ENCODE data around the gene VEGFA. TPM values are rescaled to one million over a fixed set of nuclear protein-coding genes. Genes with fewer than 3 reads are reported as not detected.
A peak's percentile ranks its signal among the peaks of the same experiment; 100 is the strongest.

VEGFA gene
- total RNA-seq, 2 donors from 2014 or later = 113 to 216 TPM

- H3K9me3 ChIP-seq = no peaks in the 10 kb centered on the region
- H3K4me3 ChIP-seq = no peak overlapping the region
- no peaks in the 10 kb centered on the region for H3K36me3 ChIP-seq
- intact Hi-C loops (cut with DNase I) = no loop called here
- no peaks in the 10 kb centered on the region for H3K27me3 ChIP-seq
- no peak overlapping the region for H3K9ac ChIP-seq (ENCODE audit: low read depth in 2 of 2, low read length in 2 of 2)
- H3K4me1 ChIP-seq = no peaks in the 10 kb centered on the region
- H3K27ac ChIP-seq = no peak overlapping the region
- no peak for DNase-seq
- TF ChIP-seq, protein P1, sequence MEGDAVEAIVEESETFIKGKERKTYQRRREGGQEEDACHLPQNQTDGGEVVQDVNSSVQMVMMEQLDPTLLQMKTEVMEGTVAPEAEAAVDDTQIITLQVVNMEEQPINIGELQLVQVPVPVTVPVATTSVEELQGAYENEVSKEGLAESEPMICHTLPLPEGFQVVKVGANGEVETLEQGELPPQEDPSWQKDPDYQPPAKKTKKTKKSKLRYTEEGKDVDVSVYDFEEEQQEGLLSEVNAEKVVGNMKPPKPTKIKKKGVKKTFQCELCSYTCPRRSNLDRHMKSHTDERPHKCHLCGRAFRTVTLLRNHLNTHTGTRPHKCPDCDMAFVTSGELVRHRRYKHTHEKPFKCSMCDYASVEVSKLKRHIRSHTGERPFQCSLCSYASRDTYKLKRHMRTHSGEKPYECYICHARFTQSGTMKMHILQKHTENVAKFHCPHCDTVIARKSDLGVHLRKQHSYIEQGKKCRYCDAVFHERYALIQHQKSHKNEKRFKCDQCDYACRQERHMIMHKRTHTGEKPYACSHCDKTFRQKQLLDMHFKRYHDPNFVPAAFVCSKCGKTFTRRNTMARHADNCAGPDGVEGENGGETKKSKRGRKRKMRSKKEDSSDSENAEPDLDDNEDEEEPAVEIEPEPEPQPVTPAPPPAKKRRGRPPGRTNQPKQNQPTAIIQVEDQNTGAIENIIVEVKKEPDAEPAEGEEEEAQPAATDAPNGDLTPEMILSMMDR (IDR thresholded peaks at IDR 0.05) = no peak
Measured at GRCh38 chr6:43730634-43731033, 39.4 kb upstream of the VEGFA start.

- TF ChIP-seq, protein P1 (IDR thresholded peaks at IDR 0.05) = no peak
- no peak for DNase-seq
- intact Hi-C loops (cut with DNase I) = no loop called here
- no peaks in the 10 kb centered on the region for H3K36me3 ChIP-seq
- no peaks in the 10 kb centered on the region for H3K4me1 ChIP-seq
- no peaks in the 10 kb centered on the region for H3K27me3 ChIP-seq
- no peaks in the 10 kb centered on the region for H3K9me3 ChIP-seq
- H3K9ac ChIP-seq (ENCODE audit: low read depth in 2 of 2, low read length in 2 of 2) = peak overlapping the region in 1 of 2 donors; percentile 19
- H3K4me3 ChIP-seq = no peak overlapping the region
- no peak overlapping the region for H3K27ac ChIP-seq
Measured at GRCh38 chr6:43733471-43734293, 36.3 kb upstream of the VEGFA start.

DNA sequence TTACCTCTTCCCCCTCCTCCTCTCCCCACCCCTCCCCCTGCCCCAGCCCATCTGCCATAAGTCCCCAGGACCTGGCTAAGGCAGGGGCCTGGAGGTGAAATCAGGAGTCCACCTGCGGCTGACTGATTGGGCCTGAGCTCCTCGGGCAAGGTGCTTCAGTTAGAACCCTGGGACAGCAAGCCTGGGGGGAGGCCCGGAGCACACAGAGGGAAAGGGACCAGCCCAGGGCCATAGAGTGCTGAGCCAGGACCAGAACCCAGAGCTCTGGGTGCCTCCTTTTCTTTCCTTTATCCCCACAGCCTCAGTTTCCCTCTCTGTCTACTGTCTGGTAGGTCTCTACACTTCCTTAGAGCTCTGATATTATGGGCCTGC, 35.7 kb upstream of the VEGFA start:
- Histone ChIP-seq H3K36me3 (no peaks in the 10 kb centered on the region), H3K27ac (no peak overlapping the region), H3K9me3 (no peaks in the 10 kb centered on the region), H3K4me1 (no peaks in the 10 kb centered on the region), H3K4me3 (no peak overlapping the region), H3K9ac (ENCODE audit: low read depth in 2 of 2, low read length in 2 of 2) (no peak overlapping the region), H3K27me3 (no peaks in the 10 kb centered on the region)
- intact Hi-C loops (cut with DNase I) = no loop called here
- TF ChIP-seq, protein P1 (IDR thresholded peaks at IDR 0.05) = no peak
- no peak for DNase-seq

DNA sequence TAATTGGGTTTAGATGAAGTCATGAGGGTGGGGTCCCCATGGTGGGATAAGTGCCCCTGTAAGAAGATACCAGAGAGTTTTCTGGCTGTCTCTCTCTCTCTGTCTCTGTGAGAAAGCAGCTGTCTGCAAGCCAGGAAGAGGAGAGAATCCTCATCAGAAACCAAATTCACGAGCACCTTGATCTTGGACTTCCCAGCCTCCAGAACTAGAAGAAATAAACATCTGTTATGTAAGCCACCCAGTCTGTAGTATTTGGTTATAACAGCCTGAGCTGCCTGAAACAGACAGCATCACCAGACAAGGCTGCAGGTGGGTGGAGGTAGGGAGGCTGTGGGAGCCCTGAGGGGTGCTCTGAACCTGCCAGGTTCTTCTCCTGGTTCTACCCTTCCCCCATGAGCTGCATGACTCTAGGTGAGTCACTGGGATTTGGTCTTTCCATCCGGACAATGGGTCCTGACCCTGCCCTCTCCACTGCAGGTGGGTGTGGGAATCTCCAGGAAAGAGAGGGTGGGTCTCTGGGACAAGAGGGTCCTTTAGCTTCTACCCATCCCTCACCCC, 34.3 kb upstream of the VEGFA start:
- intact Hi-C loops (cut with DNase I) = no loop called here
- Histone ChIP-seq H3K36me3 (no peaks in the 10 kb centered on the region), H3K9me3 (no peaks in the 10 kb centered on the region), H3K27me3 (no peaks in the 10 kb centered on the region), H3K4me3 (no peak overlapping the region), H3K9ac (ENCODE audit: low read depth in 2 of 2, low read length in 2 of 2) (no peak overlapping the region), H3K4me1 (no peaks in the 10 kb centered on the region), H3K27ac (no peak overlapping the region)
- no peak for DNase-seq
- TF ChIP-seq, protein P1 (IDR thresholded peaks at IDR 0.05) = no peak

DNA sequence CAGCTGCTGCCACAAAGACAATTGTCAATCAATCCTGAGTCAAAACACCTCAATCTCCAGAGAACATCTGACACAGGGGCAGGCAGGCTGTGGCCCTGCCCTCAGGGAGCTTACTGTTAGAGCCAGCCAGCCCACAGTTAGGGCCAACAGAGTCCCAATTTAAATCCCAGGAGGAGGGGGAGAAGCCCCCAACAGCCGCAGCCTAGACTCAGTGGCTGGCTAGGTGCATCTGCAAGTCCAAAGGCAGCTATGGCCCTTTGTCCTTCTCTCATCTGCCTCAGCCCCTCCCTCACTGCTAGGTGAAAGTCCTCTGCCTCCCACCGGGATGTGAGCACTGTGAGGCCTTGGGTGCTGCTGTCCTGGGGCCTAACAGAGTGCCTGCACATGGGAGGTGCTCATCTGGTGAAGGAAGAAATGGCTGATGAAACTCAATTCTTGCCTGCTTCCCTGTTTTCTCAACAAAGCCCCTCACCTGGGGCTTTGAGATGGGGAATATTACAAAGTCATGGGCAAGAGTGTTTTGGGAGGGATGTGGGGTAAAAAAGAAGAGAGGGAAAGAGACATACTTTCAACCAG, 33.7 kb upstream of the VEGFA start:
- Histone ChIP-seq H3K27me3 (no peaks in the 10 kb centered on the region), H3K9ac (ENCODE audit: low read depth in 2 of 2, low read length in 2 of 2) (no peak overlapping the region), H3K9me3 (no peaks in the 10 kb centered on the region), H3K36me3 (no peaks in the 10 kb centered on the region), H3K4me1 (no peaks in the 10 kb centered on the region), H3K27ac (no peak overlapping the region), H3K4me3 (no peak overlapping the region)
- TF ChIP-seq, protein P1 (IDR thresholded peaks at IDR 0.05) = no peak
- intact Hi-C loops (cut with DNase I) = no loop called here
- no peak for DNase-seq

Data from colonic mucosa (tissue), 4 donors.